Measurements from ENCODE around the gene PIP4K2C. TPM values are rescaled to one million over a fixed set of nuclear protein-coding genes. Genes with fewer than 3 reads are reported as not detected.

Gene PIP4K2C
- total RNA-seq, 4 donors from 2014 or later = 21.7 to 38.7 (median 33.1) TPM

DNA sequence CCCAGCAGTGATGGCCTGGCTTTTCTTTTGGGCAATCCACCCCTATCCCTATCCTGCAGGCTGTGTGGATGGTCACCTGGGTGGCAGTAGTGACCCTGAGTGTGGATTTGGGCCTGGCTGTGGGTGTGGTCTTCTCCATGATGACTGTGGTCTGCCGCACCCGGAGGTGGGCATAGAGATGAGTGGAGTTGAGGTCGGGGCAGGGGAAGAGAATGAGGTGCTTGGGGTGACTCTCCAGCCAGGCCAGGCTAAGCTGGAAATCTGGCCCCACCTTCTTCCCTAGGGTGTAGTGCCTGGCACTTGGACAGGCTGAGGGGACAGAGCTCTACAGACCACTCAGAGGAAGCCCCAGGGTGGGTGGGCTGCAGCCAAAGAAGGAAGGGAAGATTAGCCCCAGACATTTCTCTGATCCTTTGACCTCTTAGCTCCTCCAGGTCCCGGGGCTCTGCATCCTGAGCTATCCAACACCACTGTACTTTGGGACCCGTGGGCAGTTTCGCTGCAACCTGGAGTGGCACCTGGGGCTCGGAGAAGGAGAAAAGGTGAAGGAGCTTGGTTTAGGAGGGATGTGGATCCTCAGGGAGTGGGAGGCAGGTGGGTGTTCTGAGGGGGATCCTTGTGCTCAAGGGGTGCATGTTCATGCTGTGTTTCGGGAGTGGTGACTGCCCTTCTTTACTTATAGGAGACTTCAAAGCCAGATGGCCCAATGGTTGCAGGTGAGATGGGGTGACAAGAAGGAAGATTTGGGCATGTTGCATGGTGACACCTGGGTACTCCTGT, 33.6 kb downstream of the PIP4K2C start:
- WGBS, 2 donors (ENCODE audit: low coverage in 1 of 2) = 73 to 100% methylated on average over 1 to 3 of the region's 8 CpGs
- Histone ChIP-seq H3K27ac (no peak overlapping the region), H3K9me3 (no peaks in the 10 kb centered on the region), H3K36me3 (peaks cover 0 to 31% of the 10 kb centered on the region in 2 donors), H3K27me3 (peaks cover 58% of the 10 kb centered on the region), H3K4me1 (peaks cover 0 to 41% (median 12%) of the 10 kb centered on the region in 3 donors), H3K4me3 (no peak overlapping the region)
- TF ChIP-seq POLR2AphosphoS5 (IDR thresholded peaks at IDR 0.05) (no peak), EP300 (IDR thresholded peaks at IDR 0.05) (no peak), POLR2A (IDR thresholded peaks at IDR 0.05) (no peak)
- no peak for ATAC-seq

- Histone ChIP-seq H3K27me3 (peaks cover 52% of the 10 kb centered on the region), H3K9me3 (no peaks in the 10 kb centered on the region), H3K27ac (no peak overlapping the region), H3K4me3 (no peak overlapping the region), H3K4me1 (peaks cover 0 to 36% (median 12%) of the 10 kb centered on the region in 3 donors), H3K36me3 (peaks cover 0 to 31% of the 10 kb centered on the region in 2 donors)
- 64 to 75% methylated on average over 4 to 6 of the region's 12 CpGs for WGBS, 2 donors (ENCODE audit: low coverage in 1 of 2)
- ATAC-seq = no peak
- TF ChIP-seq POLR2AphosphoS5 (IDR thresholded peaks at IDR 0.05) (no peak), EP300 (IDR thresholded peaks at IDR 0.05) (no peak), POLR2A (IDR thresholded peaks at IDR 0.05) (no peak), CTCF (IDR thresholded peaks at IDR 0.05) (no peak)
These were observed 34.5 kb downstream of the PIP4K2C start for GRCh38 chr12:57625261-57626032.

- H3K36me3 ChIP-seq = peaks cover 0 to 31% of the 10 kb centered on the region in 2 donors
- 57 to 60% methylated on average over 1 to 10 of the region's 13 CpGs for WGBS, 2 donors (ENCODE audit: low coverage in 1 of 2)
- H3K27me3 ChIP-seq = peaks cover 52% of the 10 kb centered on the region
These were observed 35.3 kb downstream of the PIP4K2C start for GRCh38 chr12:57626111-57626920.

GRCh38 chr12:57626921-57627445, 36.0 kb downstream of the PIP4K2C start:
- Histone ChIP-seq H3K4me1 (peaks cover 0 to 28% (median 4%) of the 10 kb centered on the region in 3 donors), H3K27ac (no peak overlapping the region), H3K36me3 (peaks cover 0 to 31% of the 10 kb centered on the region in 2 donors), H3K27me3 (peaks cover 56% of the 10 kb centered on the region), H3K9me3 (no peaks in the 10 kb centered on the region), H3K4me3 (no peak overlapping the region)
- 41 to 52% methylated on average over 6 to 8 of the region's 9 CpGs for WGBS, 2 donors (ENCODE audit: low coverage in 1 of 2)
- ATAC-seq = no peak
- TF ChIP-seq EP300 (IDR thresholded peaks at IDR 0.05) (no peak), CTCF (IDR thresholded peaks at IDR 0.05) (no peak), POLR2AphosphoS5 (IDR thresholded peaks at IDR 0.05) (no peak), POLR2A (IDR thresholded peaks at IDR 0.05) (no peak)

More at GRCh38 chr12:57626111-57626920, 35.3 kb downstream of the PIP4K2C start:
- no peak overlapping the region for H3K4me3 ChIP-seq
- H3K27ac ChIP-seq = no peak overlapping the region
- H3K9me3 ChIP-seq = no peaks in the 10 kb centered on the region
- H3K4me1 ChIP-seq = peaks cover 0 to 28% (median 7%) of the 10 kb centered on the region in 3 donors
- no peak for ATAC-seq
- TF ChIP-seq CTCF (IDR thresholded peaks at IDR 0.05) = no peak
